H1 (cell line): ENCODE measurements around the gene FPGS. TPM values are rescaled to one million over a fixed set of nuclear protein-coding genes. Genes with fewer than 3 reads are reported as not detected.

Experiments used
- CTCF ChIA-PET: fragments of 300-600 bp; sonication (Branson Sonifier 250); formaldehyde crosslinking; loops from one replicate; lab custom pipeline; 2021; ENCODE audit not compliant: partially characterized antibody; lab: Charles Lee
- POLR2A ChIA-PET: fragments of 300-600 bp; sonication (Branson Sonifier 250); formaldehyde crosslinking; loops from one replicate; lab custom pipeline; 2021; ENCODE audit warnings: inconsistent platforms; ENCODE audit not compliant: partially characterized antibody; lab: Charles Lee
- DNase-seq, 2 experiments: peaks; one replicate each; pipeline versions ENCODE4 v3.0.0 to v3.0.0-alpha.2; 2010 to 2022; ENCODE audit warnings: low spot score in 2 of 2, low read depth in 1 of 2, mixed read lengths in 1 of 2
- FAIRE-seq: peaks from 2 replicates; lab custom pipeline; 2011; peaks lifted over from hg19 to GRCh38; lab: Jason Lieb, UNC
- H2AFZ ChIP-seq: 2 replicates; pipeline ENCODE4 v1.8.1; 2012; ENCODE audit warnings: low read length, inconsistent platforms
- H2AK5ac ChIP-seq: 2 replicates; pipeline ENCODE4 v1.6.1; 2013; ENCODE audit warnings: low read depth, low read length
- H2BK120ac ChIP-seq: replicated peaks from 2 replicates; pipeline ENCODE3; 2013; ENCODE audit warnings: low read depth, low read length, inconsistent platforms
- H2BK12ac ChIP-seq: 2 replicates; pipeline ENCODE4 v1.6.1; 2013; ENCODE audit warnings: low read depth, low read length
- H2BK15ac ChIP-seq: 2 replicates; pipeline ENCODE4 v1.6.1; 2013; ENCODE audit warnings: low read length
- H2BK20ac ChIP-seq: 2 replicates; pipeline ENCODE4 v1.6.1; 2013; ENCODE audit warnings: low read length
- H2BK5ac ChIP-seq: 2 replicates; pipeline ENCODE4 v1.6.1; 2013; ENCODE audit warnings: low read depth, low read length
- H3K14ac ChIP-seq: 2 replicates; pipeline ENCODE4 v1.6.1; 2013; ENCODE audit warnings: inconsistent platforms; ENCODE audit not compliant: insufficient read length
- H3K18ac ChIP-seq: 2 replicates; pipeline ENCODE4 v1.6.1; 2013; ENCODE audit warnings: low read length; ENCODE audit errors: extremely low read depth
- H3K23ac ChIP-seq: 2 replicates; pipeline ENCODE4 v1.6.1; 2013; ENCODE audit warnings: inconsistent platforms; ENCODE audit not compliant: insufficient read length
- H3K23me2 ChIP-seq: 2 replicates; pipeline ENCODE4 v1.6.1; 2013; ENCODE audit warnings: low read depth, low read length
- H3K27ac ChIP-seq: 2 replicates; pipeline ENCODE4 v1.6.1; 2011; ENCODE audit warnings: low read depth, low read length, inconsistent platforms
- H3K27me3 ChIP-seq, 4 experiments: replicated peaks in 1 of 4; 1 replicate in 1 of 4; 2 replicates in 3 of 4; pipeline versions ENCODE4 v1.6.1 to v1.8.1; 2011 to 2013; ENCODE audit warnings: low read length in 3 of 4, mild to moderate bottlenecking in 3 of 4, inconsistent platforms in 2 of 4, mixed read lengths in 2 of 4, moderate library complexity in 1 of 4; ENCODE audit not compliant: control insufficient read depth in 3 of 4, insufficient read depth in 3 of 4; ENCODE audit errors: extremely low read depth in 1 of 4
- H3K36me3 ChIP-seq, 4 experiments: 2 replicates each; pipeline versions ENCODE4 v1.6.1 to v1.8.1; 2011 to 2013; ENCODE audit warnings: mild to moderate bottlenecking in 4 of 4, low read length in 3 of 4, moderate library complexity in 2 of 4, control low read depth in 1 of 4, inconsistent platforms in 1 of 4; ENCODE audit not compliant: insufficient read depth in 4 of 4, control insufficient read depth in 2 of 4
- H3K4ac ChIP-seq: replicated peaks from 2 replicates; pipeline ENCODE3; 2013; ENCODE audit warnings: low read length, low read depth, mixed read lengths, inconsistent platforms; ENCODE audit not compliant: insufficient read length
- H3K4me1 ChIP-seq, 4 experiments: replicated peaks in 1 of 4; 1 replicate in 1 of 4; 2 replicates in 3 of 4; pipeline versions ENCODE4 v1.6.1 to v1.8.1; 2011 to 2013; ENCODE audit warnings: low read length in 3 of 4, inconsistent platforms in 2 of 4, mixed read lengths in 1 of 4; ENCODE audit not compliant: insufficient read depth in 4 of 4, control insufficient read depth in 3 of 4
- H3K4me2 ChIP-seq, 2 experiments: 2 replicates each; pipeline versions ENCODE4 v1.6.1 to v1.8.1; 2011 to 2013; ENCODE audit warnings: low read depth in 2 of 2, low read length in 2 of 2, control low read depth in 1 of 2, inconsistent platforms in 1 of 2, mild to moderate bottlenecking in 1 of 2; ENCODE audit not compliant: insufficient read depth in 1 of 2
- H3K4me3 ChIP-seq, 4 experiments: fragments of 200-600, 300-600 bp in 1 of 4; sonication (generic), shearing (Covaris generic), sonication (Bioruptor Twin) in 1 of 4; 2 replicates each; pipeline versions ENCODE4 v1.5.1 to v1.8.1; 2011 to 2016; ENCODE audit warnings: low read length in 4 of 4, low read depth in 3 of 4, control low read depth in 2 of 4, inconsistent platforms in 2 of 4, mild to moderate bottlenecking in 2 of 4, mixed read lengths in 1 of 4, moderate library complexity in 1 of 4; ENCODE audit not compliant: insufficient read depth in 2 of 4; ENCODE audit errors: extremely low read depth in 1 of 4
- H3K56ac ChIP-seq: replicated peaks from 2 replicates; pipeline ENCODE3; 2013; ENCODE audit warnings: low read depth, mild to moderate bottlenecking, mixed read lengths, low read length, inconsistent platforms; ENCODE audit not compliant: insufficient read length
- H3K79me1 ChIP-seq: 2 replicates; pipeline ENCODE4 v1.6.1; 2013; ENCODE audit warnings: low read depth, low read length, control low read depth
- H3K79me2 ChIP-seq, 2 experiments: 2 replicates each; pipeline versions ENCODE4 v1.6.1 to v1.8.1; 2012 to 2013; ENCODE audit warnings: low read length in 2 of 2, mild to moderate bottlenecking in 2 of 2, inconsistent platforms in 1 of 2; ENCODE audit not compliant: insufficient read depth in 2 of 2, control insufficient read depth in 1 of 2
- H3K9ac ChIP-seq, 4 experiments: replicated peaks in 1 of 4; 1 replicate in 1 of 4; 2 replicates in 3 of 4; pipeline versions ENCODE4 v1.6.1 to v1.8.1; 2011 to 2013; ENCODE audit warnings: low read depth in 3 of 4, low read length in 3 of 4, control low read depth in 2 of 4, mild to moderate bottlenecking in 2 of 4, moderate library complexity in 2 of 4, inconsistent platforms in 1 of 4; ENCODE audit errors: extremely low read depth in 1 of 4
- H3K9me3 ChIP-seq, 2 experiments: 2 replicates each; pipeline versions ENCODE4 v1.6.1 to v1.8.1; 2012 to 2013; ENCODE audit warnings: mild to moderate bottlenecking in 2 of 2, moderate library complexity in 2 of 2, control low read depth in 1 of 2, inconsistent platforms in 1 of 2, low read depth in 1 of 2, low read length in 1 of 2, mixed read lengths in 1 of 2; ENCODE audit not compliant: insufficient read depth in 2 of 2
- H4K20me1 ChIP-seq, 2 experiments: replicated peaks in 1 of 2; 2 replicates each; pipeline versions ENCODE3 to v1.8.1; 2011 to 2013; ENCODE audit warnings: inconsistent platforms in 2 of 2, low read length in 2 of 2, mild to moderate bottlenecking in 1 of 2; ENCODE audit not compliant: insufficient read depth in 2 of 2, control insufficient read depth in 1 of 2
- H4K5ac ChIP-seq: 2 replicates; pipeline ENCODE4 v1.6.1; 2013; ENCODE audit warnings: low read length, low read depth, mixed read lengths, inconsistent platforms; ENCODE audit not compliant: insufficient read length
- H4K8ac ChIP-seq: 2 replicates; pipeline ENCODE4 v1.8.0; 2013; ENCODE audit warnings: mild to moderate bottlenecking, moderate library complexity, low read length, inconsistent platforms; ENCODE audit not compliant: insufficient read depth; ENCODE audit errors: extremely low read depth
- H4K91ac ChIP-seq: replicated peaks from 2 replicates; pipeline ENCODE3; 2013; ENCODE audit warnings: low read length, mixed read lengths, inconsistent platforms; ENCODE audit not compliant: insufficient read length
- CHD1 ChIP-seq: IDR thresholded peaks from 2 replicates; pipeline ENCODE4 v1.6.1; 2012; ENCODE audit warnings: low read depth, low read length, improper control_type of control experiment
- EP300 ChIP-seq, 2 experiments: IDR thresholded peaks; 1 replicate in 1 of 2; 2 replicates in 1 of 2; pipeline ENCODE4 v1.6.1; 2011 to 2012; ENCODE audit warnings: low read depth in 2 of 2, low read length in 2 of 2, mild to moderate bottlenecking in 2 of 2, borderline replicate concordance in 1 of 2, inconsistent platforms in 1 of 2, moderate library complexity in 1 of 2
- JUND ChIP-seq: IDR thresholded peaks from 2 replicates; pipeline ENCODE4 v1.6.1; 2011; ENCODE audit warnings: mild to moderate bottlenecking, improper control_type of control experiment, low read length
- MAX ChIP-seq: IDR thresholded peaks from 2 replicates; pipeline ENCODE4 v1.6.1; 2012; ENCODE audit warnings: inconsistent platforms
- ZNF274 ChIP-seq: IDR thresholded peaks from 2 replicates; pipeline ENCODE4 v1.7.0; 2012; ENCODE audit warnings: low read length, borderline replicate concordance; ENCODE audit errors: extremely low read depth
- WGBS, 2 experiments: shearing (Covaris generic) in 1 of 2; methylation state at CpG; one replicate each; pipeline versions ENCODE4 v1.1.6 to v1.1.7; 2013 to 2015; ENCODE audit warnings: low lambda C conversion rate in 2 of 2, mixed read lengths in 2 of 2, inconsistent platforms in 1 of 2, low coverage in 1 of 2, missing lambda C conversion rate in 1 of 2; ENCODE audit not compliant: insufficient replicate concordance in 2 of 2, insufficient coverage in 1 of 2, insufficient read length in 1 of 2; ENCODE audit errors: extremely low coverage in 1 of 2, missing lambda C conversion rate in 1 of 2; 5-methylcytosine and 5-hydroxymethylcytosine counted together
- polyA plus RNA-seq, 7 experiments: library from polyadenylated mRNA; depleted of rRNA in 3 of 7; stranded (reverse) in 5 of 7; unstranded in 2 of 7; fragments of >200 nt in 5 of 7; fragments of 200-250 nt in 2 of 7; gene quantifications; 1 replicate in 5 of 7; 2 replicates in 1 of 7; 4 replicates in 1 of 7; pipeline versions ENCODE4 v1.2.1 to v1.2.3, GENCODE V29; 2011 to 2013; ENCODE audit warnings: missing spikeins in 2 of 7, mixed read lengths in 2 of 7
- total RNA-seq: library from RNA; stranded (reverse); fragmentation: NEBNext Ultra II Directional; extraction: Animal tissue kit (Norgen Biotek cat#: 25700); gene quantifications from 2 replicates; pipeline ENCODE4 v1.2.1, GENCODE V29; 2021

FPGS gene
- total and polyA plus RNA-seq, 2 of the 8 experiments (the other 6 are each of a cell fraction or from before 2014, with no cell fraction given): 62.4 to 83.0 TPM

- no peak overlapping the region for H3K14ac ChIP-seq
- no peaks in the 10 kb centered on the region for H3K36me3 ChIP-seq
- H3K27ac ChIP-seq: no peak overlapping the region
- H3K23ac ChIP-seq: no peak overlapping the region
- H3K18ac ChIP-seq: 0 out of 2 replicates have a peak overlapping the region, but pooled peaks have one; percentile 28
- TF ChIP-seq ZNF274: no peak
- peak; percentile 98 for TF ChIP-seq JUND
- peak; percentile 92 for TF ChIP-seq CHD1
- peak; percentile 16; the same call in 1 of the 2 replicates for TF ChIP-seq MAX
- TF ChIP-seq EP300 (IDR thresholded peaks at IDR 0.05; ENCODE audit: borderline replicate concordance in 1 of 2, low read depth in 2 of 2, low read length in 2 of 2): peak in 1 of 2 experiments; percentile 99; a peak in 2 of 3 replicates
- TF ChIP-seq, all 59 proteins: peak for 4
- peak in 1 of 2 experiments; percentile 76 for DNase-seq
- Histone ChIP-seq H4K5ac (peak overlapping the region; percentile 47), H4K20me1 (no peaks in the 10 kb centered on the region), H3K27me3 (no peaks in the 10 kb centered on the region), H2BK120ac (no peak overlapping the region), H2BK20ac (no peak overlapping the region; the same call in 1 of the 2 replicates), H4K8ac (no peak overlapping the region), H2BK5ac (0 out of 2 replicates have a peak overlapping the region, but pooled peaks have one; percentile 19), H2AK5ac (no peak overlapping the region; the same call in 1 of the 2 replicates), H2BK15ac (no peak overlapping the region; the same call in 1 of the 2 replicates), H3K79me2 (no peaks in the 10 kb centered on the region), H3K4me2 (no peak overlapping the region), H2BK12ac (peak overlapping the region; percentile 14; the same call in 1 of the 2 replicates), H3K23me2 (no peaks in the 10 kb centered on the region), H3K9ac (no peak overlapping the region; a peak in 1 of 7 replicates), H3K4me1 (peaks cover 4 to 20% (median 15%) of the 10 kb centered on the region in 4 experiments), H3K4ac (no peak overlapping the region), H3K56ac (no peak overlapping the region), H3K79me1 (no peaks in the 10 kb centered on the region), H3K4me3 (no peak overlapping the region; a peak in 1 of 8 replicates), H4K91ac (peak overlapping the region; percentile 1), H3K9me3 (no peaks in the 10 kb centered on the region), H2AFZ (peak overlapping the region; percentile 83; the same call in 1 of the 2 replicates)
- ChIA-PET POLR2A (interaction anchor here (1.3 kb wide), 1 partner anchor 11 kb away, joined by 3 read pairs; no protein-coding TSS in a partner anchor), CTCF (interaction anchor here (0.9 to 2.7 kb wide), 6 partner anchors 8 to 107 kb away, joined by 3 to 12 read pairs (median 4); partner anchors contain the start of genes CDK9 and TOR2A)
- FAIRE-seq: no peak
- 88% methylated on average over 13 of the region's 15 CpGs; no CpG with 5 or more reads in 1 of the 2 experiments for WGBS, 2 experiments
These were observed 26.3 kb upstream of the FPGS start for GRCh38 chr9:127776195-127776923.
